Astrocyte of the cerebellum (primary cell): Measurements from ENCODE around the gene CMIP.

ENCODE experiments used
- DNase-seq: peaks from one replicate; pipeline ENCODE4 v3.0.0-alpha.2; 2011; ENCODE audit warnings: low read depth
- H3K4me3 ChIP-seq: 2 replicates; pipeline ENCODE4 v1.5.1; 2011; ENCODE audit warnings: mild to moderate bottlenecking, low read depth, low read length, moderate library complexity
- CTCF ChIP-seq: IDR thresholded peaks from 2 replicates; pipeline ENCODE4 v1.5.1; 2012; ENCODE audit warnings: low read length, low read depth, moderate library complexity, mild to moderate bottlenecking; ENCODE audit errors: missing control alignments
- in situ Hi-C: cut with HindIII; loops from 2 replicates; pipeline ENCODE4 v1.10.0; 2017; ENCODE audit warnings: low sequenced_read_pairs

CMIP gene

GRCh38 chr16:81482329-81483063 is 37.9 kb downstream of the CMIP start:
- in situ Hi-C loops: loop anchor here (5.0 kb wide), 1 partner anchor 45 kb away; no protein-coding TSS in a partner anchor
- no peak for DNase-seq
- no peak overlapping the region for H3K4me3 ChIP-seq
- no peak for TF ChIP-seq CTCF

- TF ChIP-seq CTCF: no peak
- in situ Hi-C loops: loop anchor here (5.0 kb wide), 1 partner anchor 44 kb away; no protein-coding TSS in a partner anchor
- H3K4me3 ChIP-seq: no peak overlapping the region
- no peak for DNase-seq
Measured at GRCh38 chr16:81483064-81483969, 38.7 kb downstream of the CMIP start.

DNA sequence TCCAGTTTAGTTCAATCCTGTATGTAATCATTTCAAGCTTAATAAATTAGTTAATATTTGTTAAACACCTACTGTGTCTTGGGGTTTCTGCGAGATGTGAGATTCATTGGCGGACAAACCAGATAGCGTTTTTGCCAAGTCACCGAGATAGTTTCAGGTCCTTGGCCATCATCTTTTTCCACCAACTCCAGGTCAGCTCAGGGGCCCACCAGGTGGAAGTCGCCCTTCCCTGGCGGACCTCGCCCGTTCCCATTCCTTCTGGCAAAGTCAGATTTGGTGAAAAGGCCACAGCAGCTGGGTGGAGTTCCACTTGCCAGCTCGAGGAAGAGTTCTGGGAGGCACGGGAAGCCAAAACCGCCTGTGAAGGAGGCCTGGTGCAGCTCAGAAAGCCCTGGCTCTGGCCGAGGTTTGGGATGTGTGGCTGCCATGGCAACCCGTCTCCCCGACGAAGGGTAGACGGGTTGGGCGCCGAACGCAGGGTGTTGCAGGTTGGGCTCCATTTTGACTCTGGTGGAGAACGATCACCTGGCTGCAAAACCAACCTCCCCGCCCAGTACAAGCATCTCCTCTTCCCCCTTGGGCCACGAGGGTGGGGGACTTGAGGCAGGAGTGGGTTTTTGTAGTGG is 39.5 kb downstream of the CMIP start:
- TF ChIP-seq CTCF: no peak
- DNase-seq: no peak
- no peak overlapping the region for H3K4me3 ChIP-seq
- in situ Hi-C loops: loop anchor here (5.0 kb wide), 1 partner anchor 43 kb away; no protein-coding TSS in a partner anchor

GRCh38 chr16:81484908-81485624 is 40.5 kb downstream of the CMIP start:
- in situ Hi-C loops: loop anchor here (5.0 kb wide), 1 partner anchor 42 kb away; no protein-coding TSS in a partner anchor
- no peak overlapping the region for H3K4me3 ChIP-seq
- DNase-seq: peak; percentile 35
- no peak for TF ChIP-seq CTCF

DNA sequence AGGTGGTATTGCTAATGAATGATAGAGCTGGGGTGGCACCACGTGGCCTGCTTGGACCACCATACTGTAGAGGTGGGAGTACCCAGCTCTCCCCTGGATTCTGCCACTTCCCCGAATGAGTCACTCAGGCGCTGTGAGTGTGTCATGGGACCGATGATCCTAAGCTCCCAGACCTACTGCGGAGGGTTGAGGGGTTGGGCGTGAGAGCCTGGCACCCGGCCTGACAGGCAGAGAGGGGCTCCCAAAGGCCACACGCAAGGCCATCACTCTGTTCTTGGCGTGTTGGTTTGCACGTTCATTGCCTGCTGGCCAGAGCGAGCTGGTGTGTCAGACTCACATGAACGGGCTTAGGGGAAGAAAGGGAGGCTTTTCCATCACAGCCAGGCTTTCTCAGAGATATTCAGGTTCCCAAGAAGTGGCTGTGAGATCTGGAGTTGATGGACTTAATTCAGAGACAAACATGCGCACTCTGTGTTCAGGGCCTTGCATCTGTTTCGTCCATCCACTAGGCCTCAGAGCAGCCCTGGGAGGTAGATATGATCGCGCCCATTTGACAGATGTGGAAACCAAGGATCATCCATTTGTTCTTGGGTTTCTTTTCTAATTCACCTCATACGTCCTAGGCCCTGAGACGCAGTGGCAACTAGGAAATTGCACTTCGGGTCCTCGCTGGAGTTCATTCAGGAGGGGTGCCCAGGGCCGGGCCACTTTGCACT is 41.4 kb downstream of the CMIP start:
- in situ Hi-C loops: no loop called here
- no peak for TF ChIP-seq CTCF
- no peak overlapping the region for H3K4me3 ChIP-seq
- DNase-seq: no peak
